ENCODE results near the gene USP25.

The USP25 gene, protein sequence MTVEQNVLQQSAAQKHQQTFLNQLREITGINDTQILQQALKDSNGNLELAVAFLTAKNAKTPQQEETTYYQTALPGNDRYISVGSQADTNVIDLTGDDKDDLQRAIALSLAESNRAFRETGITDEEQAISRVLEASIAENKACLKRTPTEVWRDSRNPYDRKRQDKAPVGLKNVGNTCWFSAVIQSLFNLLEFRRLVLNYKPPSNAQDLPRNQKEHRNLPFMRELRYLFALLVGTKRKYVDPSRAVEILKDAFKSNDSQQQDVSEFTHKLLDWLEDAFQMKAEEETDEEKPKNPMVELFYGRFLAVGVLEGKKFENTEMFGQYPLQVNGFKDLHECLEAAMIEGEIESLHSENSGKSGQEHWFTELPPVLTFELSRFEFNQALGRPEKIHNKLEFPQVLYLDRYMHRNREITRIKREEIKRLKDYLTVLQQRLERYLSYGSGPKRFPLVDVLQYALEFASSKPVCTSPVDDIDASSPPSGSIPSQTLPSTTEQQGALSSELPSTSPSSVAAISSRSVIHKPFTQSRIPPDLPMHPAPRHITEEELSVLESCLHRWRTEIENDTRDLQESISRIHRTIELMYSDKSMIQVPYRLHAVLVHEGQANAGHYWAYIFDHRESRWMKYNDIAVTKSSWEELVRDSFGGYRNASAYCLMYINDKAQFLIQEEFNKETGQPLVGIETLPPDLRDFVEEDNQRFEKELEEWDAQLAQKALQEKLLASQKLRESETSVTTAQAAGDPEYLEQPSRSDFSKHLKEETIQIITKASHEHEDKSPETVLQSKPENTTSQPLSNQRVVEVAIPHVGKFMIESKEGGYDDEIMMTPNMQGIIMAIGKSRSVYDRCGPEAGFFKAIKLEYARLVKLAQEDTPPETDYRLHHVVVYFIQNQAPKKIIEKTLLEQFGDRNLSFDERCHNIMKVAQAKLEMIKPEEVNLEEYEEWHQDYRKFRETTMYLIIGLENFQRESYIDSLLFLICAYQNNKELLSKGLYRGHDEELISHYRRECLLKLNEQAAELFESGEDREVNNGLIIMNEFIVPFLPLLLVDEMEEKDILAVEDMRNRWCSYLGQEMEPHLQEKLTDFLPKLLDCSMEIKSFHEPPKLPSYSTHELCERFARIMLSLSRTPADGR

DNA sequence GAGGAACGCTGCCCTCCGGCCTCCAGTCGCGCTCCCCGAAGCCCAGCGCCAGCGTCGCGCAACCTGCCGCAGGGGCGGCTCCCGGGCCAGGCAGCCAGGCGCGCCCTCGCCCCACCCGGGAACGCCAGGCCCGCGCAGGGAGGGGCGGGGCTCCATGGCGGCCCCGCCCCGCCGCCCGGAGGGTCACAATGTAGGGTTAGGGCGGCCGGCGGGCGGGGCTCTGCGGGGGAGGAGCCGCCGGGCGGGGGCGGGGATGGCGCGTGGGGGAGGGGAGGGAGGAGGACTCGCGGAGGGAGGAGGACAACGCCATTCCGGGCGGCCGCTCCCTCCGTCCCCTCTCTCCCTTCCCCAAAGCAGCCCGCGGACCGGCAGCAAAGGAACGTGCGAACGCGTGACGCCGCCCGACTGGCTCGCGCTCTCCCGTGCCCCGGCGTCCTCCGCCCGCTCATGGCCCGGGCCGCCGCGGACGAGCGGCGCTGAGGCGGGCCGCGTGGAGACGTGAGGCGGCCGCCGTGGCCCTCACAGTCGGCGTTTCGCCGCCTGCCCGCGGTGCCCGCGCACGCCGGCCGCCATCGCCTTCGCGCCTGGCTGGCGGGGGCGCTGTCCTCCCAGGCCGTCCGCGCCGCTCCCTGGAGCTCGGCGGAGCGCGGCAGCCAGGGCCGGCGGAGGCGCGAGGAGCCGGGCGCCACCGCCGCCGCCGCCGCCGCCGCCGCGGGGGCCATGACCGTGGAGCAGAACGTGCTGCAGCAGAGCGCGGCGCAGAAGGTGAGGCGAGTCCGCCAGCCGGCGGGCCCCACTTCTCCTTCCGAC, at the start of gene USP25:
Gene USP25, plus strand, starts transcription at position 309 of the 810 bp plus-strand sequence. Its CDS starts 412 bp downstream, at position 721.
- no CpG with 5 or more reads among the region's 123 CpGs for WGBS (ENCODE audit: insufficient coverage, insufficient read length)
- Histone ChIP-seq H3K36me3 (ENCODE audit: control insufficient read depth, insufficient read depth, low read length) (no peaks in the 10 kb centered on the region), H3K27me3 (ENCODE audit: control insufficient read depth, insufficient read depth, low read length) (no peaks in the 10 kb centered on the region), H3K9me3 (ENCODE audit: control insufficient read depth, insufficient read depth, low read length) (no peaks in the 10 kb centered on the region), H3K4me1 (ENCODE audit: control insufficient read depth, insufficient read depth, low read length) (no peaks in the 10 kb centered on the region), H3K4me3 (ENCODE audit: low read length) (peak within 1 kb of the TSS; percentile 88; the same call in 1 of the 2 replicates), H3K27ac (ENCODE audit: low read length) (no peak within 1 kb of the TSS)
- no peak for DNase-seq (ENCODE audit: low read depth, low spot score)

DNA sequence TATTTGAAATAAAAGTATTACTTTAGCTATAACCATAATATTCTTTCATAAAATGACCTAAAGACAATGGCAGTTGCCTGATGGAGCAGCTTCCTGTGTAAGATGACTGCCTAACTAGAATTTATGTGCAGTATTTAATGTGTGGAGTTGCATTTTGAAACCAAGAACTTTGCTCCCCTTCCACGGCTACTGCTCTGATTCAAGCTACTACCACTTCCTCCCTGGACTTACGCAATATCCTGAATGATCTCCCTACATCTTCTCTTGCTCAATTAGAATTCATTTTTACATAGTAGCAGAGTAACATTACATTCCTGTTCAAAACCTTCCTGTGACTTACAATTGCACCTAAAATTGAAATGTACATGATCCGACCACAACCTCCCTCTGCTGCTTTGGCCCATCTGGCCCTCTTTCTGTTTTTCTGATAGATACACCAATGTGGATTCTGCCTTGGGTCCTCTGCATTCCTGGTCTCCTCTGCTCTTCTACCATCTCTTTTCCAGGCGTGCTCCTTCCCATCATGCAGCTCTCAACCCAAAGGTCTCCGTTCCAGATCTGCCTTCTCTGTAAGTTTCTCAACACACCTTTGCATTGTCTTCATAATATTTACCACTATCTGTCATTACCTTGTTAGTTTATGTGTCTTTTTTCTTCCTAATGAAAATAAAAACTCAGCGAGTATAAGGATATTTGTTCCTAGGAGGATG, 47.4 kb upstream of the USP25 start:
- Histone ChIP-seq H3K9me3 (ENCODE audit: control insufficient read depth, insufficient read depth, low read length) (no peaks in the 10 kb centered on the region), H3K27ac (ENCODE audit: low read length) (no peak overlapping the region), H3K36me3 (ENCODE audit: control insufficient read depth, insufficient read depth, low read length) (no peaks in the 10 kb centered on the region), H3K27me3 (ENCODE audit: control insufficient read depth, insufficient read depth, low read length) (no peaks in the 10 kb centered on the region), H3K4me1 (ENCODE audit: control insufficient read depth, insufficient read depth, low read length) (no peaks in the 10 kb centered on the region), H3K4me3 (ENCODE audit: low read length) (no peak overlapping the region)
- no CpG with 5 or more reads among the region's 6 CpGs for WGBS (ENCODE audit: insufficient coverage, insufficient read length)
- no peak for DNase-seq (ENCODE audit: low read depth, low spot score)

DNA sequence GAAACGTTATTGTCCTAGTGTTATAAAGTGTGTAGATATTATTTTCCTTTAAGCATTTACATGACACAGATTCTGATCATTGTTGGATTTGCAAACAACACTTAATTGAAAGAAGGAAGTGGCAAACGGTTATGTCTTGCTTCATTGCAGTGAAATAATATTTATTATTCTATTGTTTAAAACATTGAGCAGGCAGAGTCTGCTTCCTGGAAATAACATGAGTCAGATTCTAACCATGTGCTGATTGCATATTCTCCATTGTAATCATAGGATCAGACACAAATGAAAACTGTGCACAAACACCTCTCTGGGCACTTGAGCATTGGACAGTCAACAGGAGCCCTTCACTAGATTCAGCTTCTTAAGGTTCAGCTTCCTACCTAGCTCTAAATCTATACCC, 46.8 kb upstream of the USP25 start:
- DNase-seq (ENCODE audit: low read depth, low spot score), result no peak
- H3K36me3 ChIP-seq (ENCODE audit: control insufficient read depth, insufficient read depth, low read length), result no peaks in the 10 kb centered on the region
- H3K27ac ChIP-seq (ENCODE audit: low read length), result no peak overlapping the region
- H3K27me3 ChIP-seq (ENCODE audit: control insufficient read depth, insufficient read depth, low read length), result no peaks in the 10 kb centered on the region
- no peak overlapping the region for H3K4me3 ChIP-seq (ENCODE audit: low read length)
- no peaks in the 10 kb centered on the region for H3K4me1 ChIP-seq (ENCODE audit: control insufficient read depth, insufficient read depth, low read length)
- no peaks in the 10 kb centered on the region for H3K9me3 ChIP-seq (ENCODE audit: control insufficient read depth, insufficient read depth, low read length)
- WGBS (ENCODE audit: insufficient coverage, insufficient read length), result no CpG with 5 or more reads among the region's 2 CpGs

DNA sequence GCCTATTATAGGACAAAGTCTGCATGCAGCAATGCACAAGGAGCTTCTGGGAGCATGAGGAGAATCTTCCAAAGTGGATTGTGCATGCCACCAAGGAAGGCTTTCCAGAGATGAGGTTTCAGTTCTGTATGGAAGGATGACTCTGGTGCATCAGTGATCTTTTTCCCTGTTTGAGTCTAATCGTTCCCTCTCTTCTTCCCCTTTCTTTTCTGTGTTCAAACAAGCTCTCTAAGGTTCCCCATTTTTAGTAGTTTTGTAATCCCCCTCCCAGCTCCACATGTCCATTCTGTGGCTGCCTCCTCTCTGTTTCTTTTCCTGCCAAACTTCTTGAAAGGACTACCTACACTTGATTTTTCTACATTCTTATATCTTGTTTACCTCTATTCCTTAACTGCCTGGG, 43.3 kb upstream of the USP25 start:
- DNase-seq (ENCODE audit: low read depth, low spot score), result no peak
- Histone ChIP-seq H3K27me3 (ENCODE audit: control insufficient read depth, insufficient read depth, low read length) (no peaks in the 10 kb centered on the region), H3K9me3 (ENCODE audit: control insufficient read depth, insufficient read depth, low read length) (no peaks in the 10 kb centered on the region), H3K4me3 (ENCODE audit: low read length) (no peak overlapping the region), H3K4me1 (ENCODE audit: control insufficient read depth, insufficient read depth, low read length) (no peaks in the 10 kb centered on the region), H3K27ac (ENCODE audit: low read length) (no peak overlapping the region), H3K36me3 (ENCODE audit: control insufficient read depth, insufficient read depth, low read length) (no peaks in the 10 kb centered on the region)
- WGBS (ENCODE audit: insufficient coverage, insufficient read length), result no CpG with 5 or more reads among the region's 1 CpG

DNA sequence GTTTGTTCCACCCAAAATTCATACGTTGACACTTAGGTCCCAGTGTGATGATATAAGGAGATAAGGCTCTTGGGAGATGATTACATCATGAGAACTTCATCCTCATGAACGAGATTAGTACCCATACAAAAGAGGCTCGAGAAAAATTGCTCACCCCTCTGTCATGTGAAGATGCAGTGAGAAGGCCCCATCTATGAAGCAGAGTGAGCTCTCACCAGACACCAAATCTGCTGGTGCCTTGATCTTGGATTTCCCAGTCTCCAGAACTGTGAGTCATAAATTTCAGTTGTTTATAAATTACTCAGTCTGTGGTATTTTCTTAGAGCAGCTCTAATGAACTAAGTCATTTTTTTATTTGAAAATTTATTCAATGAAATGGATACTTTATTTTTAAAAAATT, 42.6 kb upstream of the USP25 start:
- H3K9me3 ChIP-seq (ENCODE audit: control insufficient read depth, insufficient read depth, low read length), result no peaks in the 10 kb centered on the region
- no peak for DNase-seq (ENCODE audit: low read depth, low spot score)

DNA sequence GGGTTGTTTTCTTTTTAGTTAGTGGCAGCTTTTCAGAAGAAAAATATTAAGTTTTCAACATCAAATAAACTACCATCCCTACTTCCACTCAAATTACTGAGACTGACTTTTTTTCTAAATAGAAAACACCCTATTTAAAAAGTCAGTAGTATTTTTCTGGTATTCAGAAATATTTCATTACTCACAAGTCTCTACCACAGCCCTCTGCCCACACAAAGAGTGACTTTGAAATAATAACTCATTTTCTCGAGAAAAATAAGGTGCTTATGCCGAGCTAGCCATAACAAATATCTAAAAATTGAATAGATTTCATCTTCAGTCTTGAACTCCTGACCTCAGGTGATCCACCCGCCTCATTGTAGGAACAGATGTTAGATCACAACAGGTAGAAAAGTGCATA, 41.8 kb upstream of the USP25 start:
- Histone ChIP-seq H3K27me3 (ENCODE audit: control insufficient read depth, insufficient read depth, low read length) (no peaks in the 10 kb centered on the region), H3K9me3 (ENCODE audit: control insufficient read depth, insufficient read depth, low read length) (no peaks in the 10 kb centered on the region), H3K4me3 (ENCODE audit: low read length) (no peak overlapping the region), H3K27ac (ENCODE audit: low read length) (no peak overlapping the region), H3K36me3 (ENCODE audit: control insufficient read depth, insufficient read depth, low read length) (no peaks in the 10 kb centered on the region), H3K4me1 (ENCODE audit: control insufficient read depth, insufficient read depth, low read length) (no peaks in the 10 kb centered on the region)
- DNase-seq (ENCODE audit: low read depth, low spot score), result no peak
- WGBS (ENCODE audit: insufficient coverage, insufficient read length), result no CpG with 5 or more reads among the region's 3 CpGs

More for the DNA sequence above, 42.6 kb upstream of the USP25 start:
- no peaks in the 10 kb centered on the region for H3K36me3 ChIP-seq (ENCODE audit: control insufficient read depth, insufficient read depth, low read length)
- H3K4me1 ChIP-seq (ENCODE audit: control insufficient read depth, insufficient read depth, low read length), result no peaks in the 10 kb centered on the region
- no peaks in the 10 kb centered on the region for H3K27me3 ChIP-seq (ENCODE audit: control insufficient read depth, insufficient read depth, low read length)
- no peak overlapping the region for H3K27ac ChIP-seq (ENCODE audit: low read length)
- no CpG with 5 or more reads among the region's 3 CpGs for WGBS (ENCODE audit: insufficient coverage, insufficient read length)
- no peak overlapping the region for H3K4me3 ChIP-seq (ENCODE audit: low read length)

DNA sequence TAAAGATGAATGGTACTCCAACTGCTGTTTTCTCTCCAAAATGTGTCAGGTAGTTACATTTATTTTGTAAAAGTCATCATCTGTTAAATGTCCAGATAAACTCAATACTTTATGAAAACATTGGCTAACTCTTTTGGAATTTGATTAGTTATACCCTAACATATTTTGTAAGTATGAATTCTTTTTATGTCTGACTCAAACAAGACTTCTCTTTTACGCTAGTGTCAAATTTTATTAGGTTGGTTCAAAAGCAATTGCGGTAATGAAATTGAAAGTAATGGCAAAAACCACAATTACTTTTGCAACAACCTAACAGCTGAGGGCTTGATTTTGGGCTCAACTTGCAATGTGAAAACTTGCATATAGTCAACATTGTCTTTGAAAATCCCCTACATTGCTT, 41.0 kb upstream of the USP25 start:
- no peaks in the 10 kb centered on the region for H3K9me3 ChIP-seq (ENCODE audit: control insufficient read depth, insufficient read depth, low read length)
- H3K27me3 ChIP-seq (ENCODE audit: control insufficient read depth, insufficient read depth, low read length), result no peaks in the 10 kb centered on the region
- H3K36me3 ChIP-seq (ENCODE audit: control insufficient read depth, insufficient read depth, low read length), result no peaks in the 10 kb centered on the region
- H3K4me1 ChIP-seq (ENCODE audit: control insufficient read depth, insufficient read depth, low read length), result no peaks in the 10 kb centered on the region
- no peak overlapping the region for H3K4me3 ChIP-seq (ENCODE audit: low read length)
- no peak overlapping the region for H3K27ac ChIP-seq (ENCODE audit: low read length)
- DNase-seq (ENCODE audit: low read depth, low spot score), result no peak
- WGBS (ENCODE audit: insufficient coverage, insufficient read length), result no CpG with 5 or more reads among the region's 2 CpGs

DNA sequence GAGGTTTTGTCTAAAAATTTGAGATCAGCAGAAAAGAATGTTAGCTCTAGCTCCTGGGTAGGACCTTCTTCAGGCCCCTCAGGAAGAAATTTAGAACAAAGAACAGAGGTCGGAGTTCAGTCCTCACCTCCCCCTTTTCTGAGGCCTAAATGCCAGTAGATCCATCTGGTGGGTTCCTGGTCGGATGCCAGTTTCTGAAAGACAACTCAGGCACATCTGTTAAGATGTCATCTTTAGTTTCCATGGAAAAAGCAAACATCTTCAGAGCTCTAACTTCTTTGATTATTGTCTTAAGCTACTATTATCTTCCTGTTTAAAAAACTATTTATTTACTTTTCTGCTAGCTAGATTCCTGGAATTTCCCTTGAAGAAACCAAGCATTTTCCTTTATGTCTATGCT, 37.1 kb upstream of the USP25 start:
- no peaks in the 10 kb centered on the region for H3K36me3 ChIP-seq (ENCODE audit: control insufficient read depth, insufficient read depth, low read length)
- no peak for DNase-seq (ENCODE audit: low read depth, low spot score)
- no peaks in the 10 kb centered on the region for H3K4me1 ChIP-seq (ENCODE audit: control insufficient read depth, insufficient read depth, low read length)
- WGBS (ENCODE audit: insufficient coverage, insufficient read length), result no CpG with 5 or more reads among the region's 2 CpGs
- no peaks in the 10 kb centered on the region for H3K27me3 ChIP-seq (ENCODE audit: control insufficient read depth, insufficient read depth, low read length)
- H3K4me3 ChIP-seq (ENCODE audit: low read length), result no peak overlapping the region
- H3K9me3 ChIP-seq (ENCODE audit: control insufficient read depth, insufficient read depth, low read length), result no peaks in the 10 kb centered on the region
- H3K27ac ChIP-seq (ENCODE audit: low read length), result no peak overlapping the region

DNA sequence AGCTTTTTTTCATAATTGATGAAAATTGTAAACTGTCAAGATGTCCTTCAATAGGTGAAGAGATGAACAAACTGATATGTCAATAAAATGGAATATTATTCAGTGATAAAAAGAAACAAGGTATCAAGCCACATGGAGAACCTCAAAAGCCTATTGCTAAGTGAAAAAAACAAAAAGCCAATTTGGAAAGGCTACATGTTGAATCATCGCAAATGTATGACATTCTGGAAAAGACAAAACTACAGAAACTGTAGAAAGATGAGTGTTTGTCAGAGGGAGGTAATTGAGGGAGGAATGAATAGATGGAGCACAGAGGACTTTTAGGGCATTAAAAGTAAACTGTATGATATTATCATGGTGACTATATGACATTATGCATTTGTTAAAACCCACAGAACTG, 34.5 kb upstream of the USP25 start:
- no peaks in the 10 kb centered on the region for H3K9me3 ChIP-seq (ENCODE audit: control insufficient read depth, insufficient read depth, low read length)
- no CpG with 5 or more reads among the region's 1 CpG for WGBS (ENCODE audit: insufficient coverage, insufficient read length)
- DNase-seq (ENCODE audit: low read depth, low spot score), result no peak
- no peak overlapping the region for H3K27ac ChIP-seq (ENCODE audit: low read length)
- H3K4me1 ChIP-seq (ENCODE audit: control insufficient read depth, insufficient read depth, low read length), result no peaks in the 10 kb centered on the region
- H3K27me3 ChIP-seq (ENCODE audit: control insufficient read depth, insufficient read depth, low read length), result no peaks in the 10 kb centered on the region
- H3K4me3 ChIP-seq (ENCODE audit: low read length), result no peak overlapping the region
- H3K36me3 ChIP-seq (ENCODE audit: control insufficient read depth, insufficient read depth, low read length), result no peaks in the 10 kb centered on the region

Measured in iPS DF 6.9 (cell line).